Measurements from ENCODE around the gene PRDM10.

The PRDM10 gene

DNA sequence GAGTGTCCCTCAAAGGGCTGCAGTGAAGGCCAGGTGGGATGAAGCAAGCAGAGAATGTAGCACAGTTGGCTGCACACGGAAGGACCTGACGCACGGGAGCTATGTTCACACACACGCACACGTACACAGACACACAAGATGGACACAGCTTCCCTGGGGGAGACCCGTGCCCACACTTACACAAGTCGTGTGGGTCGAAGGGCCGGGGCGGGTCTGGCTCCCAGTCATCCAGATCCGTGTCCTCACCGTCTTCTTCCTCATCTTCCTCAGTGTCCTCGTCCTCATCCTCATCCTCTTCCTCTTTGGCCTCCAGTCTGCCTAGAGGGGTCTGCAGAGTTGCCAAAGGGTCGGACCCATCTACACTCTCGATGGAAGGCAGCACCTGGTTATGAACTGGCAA, 55.7 kb downstream of the PRDM10 start:
- DNase-seq (ENCODE audit: insufficient read length, low spot score) (no peak), FAIRE-seq (no peak)
- TF ChIP-seq TAF1 (IDR thresholded peaks at IDR 0.05; ENCODE audit: low read depth, low read length) (no peak), PAX5 (IDR thresholded peaks at IDR 0.05; ENCODE audit: insufficient read depth, low read length, severe bottlenecking) (no peak), POU2F2 (IDR thresholded peaks at IDR 0.05; ENCODE audit: low read depth, low read length) (no peak), POLR2AphosphoS5 (IDR thresholded peaks at IDR 0.05; ENCODE audit: low read depth, low read length) (no peak), POLR2A (IDR thresholded peaks at IDR 0.05; ENCODE audit: low read depth, low read length) (no peak), SPI1 (IDR thresholded peaks at IDR 0.05; ENCODE audit: low read depth, low read length) (no peak)

- no peak for FAIRE-seq
- DNase-seq (ENCODE audit: insufficient read length, low spot score): no peak
- no peak for TF ChIP-seq PAX5 (IDR thresholded peaks at IDR 0.05; ENCODE audit: insufficient read depth, low read length, severe bottlenecking)
- TF ChIP-seq TAF1 (IDR thresholded peaks at IDR 0.05; ENCODE audit: low read depth, low read length): no peak
- TF ChIP-seq POU2F2 (IDR thresholded peaks at IDR 0.05; ENCODE audit: low read depth, low read length): no peak
These were observed 56.4 kb downstream of the PRDM10 start for GRCh38 chr11:129946256-129946655.

- DNase-seq (ENCODE audit: insufficient read length, low spot score) (no peak), FAIRE-seq (no peak)
- no peak for TF ChIP-seq POU2F2 (IDR thresholded peaks at IDR 0.05; ENCODE audit: low read depth, low read length)
- TF ChIP-seq PAX5 (IDR thresholded peaks at IDR 0.05; ENCODE audit: insufficient read depth, low read length, severe bottlenecking): no peak
- TF ChIP-seq POLR2A (IDR thresholded peaks at IDR 0.05; ENCODE audit: low read depth, low read length): no peak
- TF ChIP-seq TAF1 (IDR thresholded peaks at IDR 0.05; ENCODE audit: low read depth, low read length): no peak
- no peak for TF ChIP-seq POLR2AphosphoS5 (IDR thresholded peaks at IDR 0.05; ENCODE audit: low read depth, low read length)
- no peak for TF ChIP-seq SPI1 (IDR thresholded peaks at IDR 0.05; ENCODE audit: low read depth, low read length)
These were observed 57.3 kb downstream of the PRDM10 start for GRCh38 chr11:129945373-129945772.

GRCh38 chr11:129944696-129945095, 57.9 kb downstream of the PRDM10 start:
- no peak for FAIRE-seq
- DNase-seq (ENCODE audit: insufficient read length, low spot score): no peak
- TF ChIP-seq PAX5 (IDR thresholded peaks at IDR 0.05; ENCODE audit: insufficient read depth, low read length, severe bottlenecking): no peak
- no peak for TF ChIP-seq TAF1 (IDR thresholded peaks at IDR 0.05; ENCODE audit: low read depth, low read length)
- no peak for TF ChIP-seq POU2F2 (IDR thresholded peaks at IDR 0.05; ENCODE audit: low read depth, low read length)
- TF ChIP-seq SPI1 (IDR thresholded peaks at IDR 0.05; ENCODE audit: low read depth, low read length): no peak
- no peak for TF ChIP-seq POLR2A (IDR thresholded peaks at IDR 0.05; ENCODE audit: low read depth, low read length)
- TF ChIP-seq POLR2AphosphoS5 (IDR thresholded peaks at IDR 0.05; ENCODE audit: low read depth, low read length): no peak

DNA sequence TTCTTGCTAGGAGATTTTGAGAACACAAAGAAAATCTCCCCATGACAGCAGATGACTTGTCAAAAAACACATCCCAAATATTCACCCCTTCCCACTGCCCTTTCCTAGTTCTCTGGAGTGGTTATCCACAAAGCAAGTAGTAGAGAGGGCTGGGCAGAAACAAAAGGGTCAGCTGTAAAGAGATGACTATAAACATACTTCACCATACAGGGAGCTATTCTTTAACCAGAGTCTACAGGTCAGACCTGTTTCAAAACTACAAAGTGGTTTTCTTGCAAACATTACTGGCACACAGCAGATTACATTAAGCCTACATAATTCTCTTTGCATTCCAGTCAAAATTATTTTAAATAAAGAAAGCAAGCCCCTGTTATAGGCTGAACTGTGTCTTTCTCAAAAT, 59.6 kb downstream of the PRDM10 start:
- no peak for TF ChIP-seq PAX5 (IDR thresholded peaks at IDR 0.05; ENCODE audit: insufficient read depth, low read length, severe bottlenecking)
- TF ChIP-seq POLR2A (IDR thresholded peaks at IDR 0.05; ENCODE audit: low read depth, low read length): no peak
- DNase-seq (ENCODE audit: insufficient read length, low spot score): no peak
- FAIRE-seq: no peak

DNA sequence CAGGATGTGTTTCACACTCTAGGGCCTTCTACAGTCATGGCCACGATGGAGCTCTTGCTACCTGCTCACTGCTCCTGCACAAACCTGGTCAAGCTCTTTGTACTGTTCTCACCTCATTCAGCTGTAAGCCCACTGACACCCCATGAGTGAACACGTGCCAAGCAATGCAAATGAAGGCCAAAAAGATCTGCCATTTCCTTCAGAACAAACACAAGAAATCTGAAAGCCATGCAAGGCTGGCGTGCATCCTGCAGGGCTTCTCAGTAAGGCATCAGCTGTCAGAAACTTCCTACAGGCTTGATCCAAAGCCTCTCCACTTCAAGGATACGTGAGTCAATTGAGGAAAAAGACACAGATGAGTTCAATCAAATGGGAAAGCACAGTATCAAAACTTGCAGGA, 63.1 kb downstream of the PRDM10 start:
- TF ChIP-seq TAF1 (IDR thresholded peaks at IDR 0.05; ENCODE audit: low read depth, low read length) (no peak), POLR2A (IDR thresholded peaks at IDR 0.05; ENCODE audit: low read depth, low read length) (no peak), POLR2AphosphoS5 (IDR thresholded peaks at IDR 0.05; ENCODE audit: low read depth, low read length) (no peak), POU2F2 (IDR thresholded peaks at IDR 0.05; ENCODE audit: low read depth, low read length) (no peak), PAX5 (IDR thresholded peaks at IDR 0.05; ENCODE audit: insufficient read depth, low read length, severe bottlenecking) (no peak), SPI1 (IDR thresholded peaks at IDR 0.05; ENCODE audit: low read depth, low read length) (no peak)
- FAIRE-seq: no peak
- no peak for DNase-seq (ENCODE audit: insufficient read length, low spot score)

- TF ChIP-seq POLR2A (IDR thresholded peaks at IDR 0.05; ENCODE audit: low read depth, low read length) (no peak), PAX5 (IDR thresholded peaks at IDR 0.05; ENCODE audit: insufficient read depth, low read length, severe bottlenecking) (no peak), TAF1 (IDR thresholded peaks at IDR 0.05; ENCODE audit: low read depth, low read length) (no peak), SPI1 (IDR thresholded peaks at IDR 0.05; ENCODE audit: low read depth, low read length) (no peak), POU2F2 (IDR thresholded peaks at IDR 0.05; ENCODE audit: low read depth, low read length) (no peak)
- DNase-seq (ENCODE audit: insufficient read length, low spot score): no peak
- FAIRE-seq: no peak
These were observed 63.9 kb downstream of the PRDM10 start for GRCh38 chr11:129938764-129939163.

- DNase-seq (ENCODE audit: insufficient read length, low spot score) (no peak), FAIRE-seq (no peak)
- TF ChIP-seq POLR2A (IDR thresholded peaks at IDR 0.05; ENCODE audit: low read depth, low read length) (no peak), SPI1 (IDR thresholded peaks at IDR 0.05; ENCODE audit: low read depth, low read length) (no peak), PAX5 (IDR thresholded peaks at IDR 0.05; ENCODE audit: insufficient read depth, low read length, severe bottlenecking) (no peak), TAF1 (IDR thresholded peaks at IDR 0.05; ENCODE audit: low read depth, low read length) (no peak), POU2F2 (IDR thresholded peaks at IDR 0.05; ENCODE audit: low read depth, low read length) (no peak), POLR2AphosphoS5 (IDR thresholded peaks at IDR 0.05; ENCODE audit: low read depth, low read length) (no peak)
These were observed 64.9 kb downstream of the PRDM10 start for GRCh38 chr11:129937592-129938238.

- TF ChIP-seq PAX5 (IDR thresholded peaks at IDR 0.05; ENCODE audit: insufficient read depth, low read length, severe bottlenecking) (no peak), SPI1 (IDR thresholded peaks at IDR 0.05; ENCODE audit: low read depth, low read length) (no peak), POLR2A (IDR thresholded peaks at IDR 0.05; ENCODE audit: low read depth, low read length) (no peak), POU2F2 (IDR thresholded peaks at IDR 0.05; ENCODE audit: low read depth, low read length) (no peak)
- FAIRE-seq: no peak
- DNase-seq (ENCODE audit: insufficient read length, low spot score): no peak
These were observed 66.9 kb downstream of the PRDM10 start for GRCh38 chr11:129935723-129936122.

DNA sequence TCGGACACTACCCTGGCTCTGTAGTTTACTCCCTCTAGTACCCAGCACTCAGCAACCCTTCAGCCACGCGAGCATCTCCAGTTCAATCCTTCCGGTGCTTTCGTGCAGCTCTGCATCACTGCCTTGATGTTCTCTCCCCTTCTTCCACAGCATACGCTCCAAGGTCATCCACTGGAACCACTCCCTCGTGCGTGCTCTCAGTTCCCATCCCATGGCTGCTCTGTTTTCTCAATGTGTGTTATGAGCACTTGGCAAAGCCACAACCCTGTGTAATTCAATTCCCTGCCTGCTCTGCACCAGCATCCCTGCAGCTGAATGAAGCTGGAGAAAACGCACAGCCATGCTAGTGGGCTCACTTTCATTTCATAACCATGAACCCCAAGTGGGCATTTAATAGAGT, 68.7 kb downstream of the PRDM10 start:
- DNase-seq (ENCODE audit: insufficient read length, low spot score): no peak
- TF ChIP-seq PAX5 (IDR thresholded peaks at IDR 0.05; ENCODE audit: insufficient read depth, low read length, severe bottlenecking) (no peak), TAF1 (IDR thresholded peaks at IDR 0.05; ENCODE audit: low read depth, low read length) (no peak), SPI1 (IDR thresholded peaks at IDR 0.05; ENCODE audit: low read depth, low read length) (no peak), POLR2A (IDR thresholded peaks at IDR 0.05; ENCODE audit: low read depth, low read length) (no peak), POLR2AphosphoS5 (IDR thresholded peaks at IDR 0.05; ENCODE audit: low read depth, low read length) (no peak), POU2F2 (IDR thresholded peaks at IDR 0.05; ENCODE audit: low read depth, low read length) (no peak)
- FAIRE-seq: no peak
